ENCODE data around the gene NDUFB8.

Gene NDUFB8

GRCh38 chr10:100515612-100516011, 14.1 kb downstream of the NDUFB8 start:
- Histone ChIP-seq H3K4me1 (ENCODE audit: control insufficient read depth, low read length) (no peaks in the 10 kb centered on the region), H3K79me2 (ENCODE audit: control insufficient read depth, low read length) (no peaks in the 10 kb centered on the region), H3K4me2 (ENCODE audit: low read length) (no peak overlapping the region), H3K27me3 (ENCODE audit: control insufficient read depth, low read length) (no peaks in the 10 kb centered on the region), H4K20me1 (ENCODE audit: control insufficient read depth, insufficient read depth, low read depth, low read length) (no peaks in the 10 kb centered on the region), H3K36me3 (ENCODE audit: control insufficient read depth, low read length) (peaks cover 10% of the 10 kb centered on the region), H3K9me2 (replicated peaks; ENCODE audit: control insufficient read depth, low read length) (no peaks in the 10 kb centered on the region), H3K27ac (ENCODE audit: low read depth, low read length) (no peak overlapping the region), H3K4me3 (ENCODE audit: low read length) (no peak overlapping the region), H3F3A (ENCODE audit: control insufficient read depth, insufficient read depth) (no peaks in the 10 kb centered on the region), H3K9me3 (ENCODE audit: control insufficient read depth, insufficient read depth, low read length) (no peaks in the 10 kb centered on the region)
- TF ChIP-seq EZH2phosphoT487 (IDR thresholded peaks at IDR 0.05; ENCODE audit: borderline replicate concordance, low read length) = no peak
- no peak for TF ChIP-seq CTCF (IDR thresholded peaks at IDR 0.05; ENCODE audit: low read depth, low read length, poor library complexity, severe bottlenecking)

DNA sequence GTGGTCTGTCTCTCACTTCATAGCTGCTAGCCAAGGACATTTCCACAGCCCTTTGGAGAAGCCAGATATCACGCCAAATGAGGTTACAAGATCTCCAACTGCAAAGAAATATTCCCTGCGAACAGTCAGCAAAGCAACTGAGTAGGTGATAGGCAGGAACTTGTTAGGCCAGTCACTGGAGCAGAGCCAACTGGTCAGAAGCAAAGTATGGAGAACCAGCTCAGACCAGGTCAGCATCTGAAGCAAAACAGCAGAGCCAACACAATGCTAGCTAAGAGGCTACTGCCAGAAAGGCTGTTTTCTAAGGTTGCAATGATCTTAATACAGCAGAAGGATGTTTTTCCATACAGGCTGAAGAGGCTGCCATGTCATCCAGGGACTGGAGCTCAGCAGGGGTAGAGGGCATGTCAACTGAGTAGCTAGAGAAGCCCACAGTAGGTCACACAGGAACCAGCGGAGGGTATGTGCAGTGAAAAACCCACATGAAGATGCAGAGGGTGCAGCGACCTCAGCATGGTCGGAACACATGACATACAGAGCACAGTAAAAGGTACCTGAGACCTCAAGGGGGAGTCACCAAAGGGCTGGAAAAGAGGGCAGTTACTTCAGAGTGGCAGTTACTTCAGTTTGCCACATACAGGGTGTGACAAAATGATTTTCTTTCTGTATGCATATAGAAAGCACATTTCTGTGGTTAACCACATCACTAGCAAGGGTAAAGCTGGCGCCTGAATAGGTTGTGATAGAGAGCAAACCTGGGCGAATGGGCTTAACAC, 18.9 kb downstream of the NDUFB8 start:
- no peaks in the 10 kb centered on the region for H3F3A ChIP-seq (ENCODE audit: control insufficient read depth, insufficient read depth)
- H3K36me3 ChIP-seq (ENCODE audit: control insufficient read depth, low read length) = peaks cover 26% of the 10 kb centered on the region; the same call in 1 of the 2 replicates
- no peak overlapping the region for H3K27ac ChIP-seq (ENCODE audit: low read depth, low read length)
- H3K79me2 ChIP-seq (ENCODE audit: control insufficient read depth, low read length) = no peaks in the 10 kb centered on the region
- no peaks in the 10 kb centered on the region for H3K27me3 ChIP-seq (ENCODE audit: control insufficient read depth, low read length)
- no peaks in the 10 kb centered on the region for H3K9me3 ChIP-seq (ENCODE audit: control insufficient read depth, insufficient read depth, low read length)
- no peak for TF ChIP-seq EZH2phosphoT487 (IDR thresholded peaks at IDR 0.05; ENCODE audit: borderline replicate concordance, low read length)
- no peaks in the 10 kb centered on the region for H3K9me2 ChIP-seq (replicated peaks; ENCODE audit: control insufficient read depth, low read length)
- no peak overlapping the region for H3K4me3 ChIP-seq (ENCODE audit: low read length)
- no peak overlapping the region for H3K4me2 ChIP-seq (ENCODE audit: low read length)
- H3K4me1 ChIP-seq (ENCODE audit: control insufficient read depth, low read length) = no peaks in the 10 kb centered on the region
- no peaks in the 10 kb centered on the region for H4K20me1 ChIP-seq (ENCODE audit: control insufficient read depth, insufficient read depth, low read depth, low read length)

DNA sequence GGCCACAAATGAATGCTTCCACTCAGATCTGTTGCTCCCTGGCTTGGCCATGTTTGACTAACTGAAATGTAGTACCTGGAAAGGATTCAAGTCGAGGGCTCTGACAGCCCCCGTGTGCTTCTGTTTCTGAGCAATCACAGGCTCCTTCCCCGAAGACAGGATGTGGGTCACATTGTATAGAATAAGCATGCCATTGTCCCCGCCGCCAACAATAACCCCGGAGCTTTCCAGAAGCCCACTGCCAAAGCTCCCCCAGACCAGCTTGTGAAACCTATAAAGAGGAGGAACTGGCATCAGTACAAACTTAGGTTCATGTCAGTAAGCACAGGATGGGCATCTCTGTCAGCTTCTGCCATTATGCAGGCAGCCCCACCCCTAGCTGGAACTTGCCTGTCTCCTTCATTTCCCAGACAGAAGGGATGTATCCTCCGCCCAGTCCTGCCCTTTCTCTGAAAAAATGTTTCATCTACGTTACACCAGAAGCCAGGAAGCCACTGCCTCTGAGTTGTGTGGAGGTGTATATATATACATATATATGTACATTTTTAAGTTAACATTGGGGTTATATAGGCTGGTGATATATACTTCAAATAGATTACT, 20.3 kb downstream of the NDUFB8 start:
- Histone ChIP-seq H3K4me1 (ENCODE audit: control insufficient read depth, low read length) (no peaks in the 10 kb centered on the region), H3K36me3 (ENCODE audit: control insufficient read depth, low read length) (peaks cover 27% of the 10 kb centered on the region; the same call in 1 of the 2 replicates), H3K4me3 (ENCODE audit: low read length) (no peak overlapping the region), H3K27ac (ENCODE audit: low read depth, low read length) (no peak overlapping the region), H3K4me2 (ENCODE audit: low read length) (no peak overlapping the region), H4K20me1 (ENCODE audit: control insufficient read depth, insufficient read depth, low read depth, low read length) (no peaks in the 10 kb centered on the region), H3K9me3 (ENCODE audit: control insufficient read depth, insufficient read depth, low read length) (no peaks in the 10 kb centered on the region), H3K27me3 (ENCODE audit: control insufficient read depth, low read length) (no peaks in the 10 kb centered on the region), H3K79me2 (ENCODE audit: control insufficient read depth, low read length) (no peaks in the 10 kb centered on the region), H3K9me2 (replicated peaks; ENCODE audit: control insufficient read depth, low read length) (no peaks in the 10 kb centered on the region), H3F3A (ENCODE audit: control insufficient read depth, insufficient read depth) (no peaks in the 10 kb centered on the region)
- no peak for TF ChIP-seq EZH2phosphoT487 (IDR thresholded peaks at IDR 0.05; ENCODE audit: borderline replicate concordance, low read length)

DNA sequence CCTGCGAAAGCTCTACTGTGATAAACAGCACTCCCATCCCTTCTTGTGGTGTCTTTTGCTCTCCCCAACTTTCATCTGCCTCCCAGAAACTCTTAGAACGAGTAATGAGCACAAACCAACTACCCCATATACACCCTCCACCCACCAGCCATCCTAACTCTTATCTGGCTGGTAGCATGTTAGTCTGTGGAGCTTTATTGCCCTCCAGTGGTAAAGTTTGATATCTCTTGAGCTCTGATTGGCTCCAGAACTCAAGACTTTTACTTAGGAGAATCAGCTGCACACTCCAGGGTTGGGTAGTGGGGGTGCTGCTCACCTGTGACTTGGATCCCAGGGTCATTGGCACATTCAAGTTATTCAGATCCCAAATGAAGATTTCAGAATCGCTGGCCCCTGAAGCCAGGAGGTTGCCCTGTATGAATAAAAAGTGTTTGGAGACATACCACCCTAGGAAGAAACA, 20.9 kb downstream of the NDUFB8 start:
- TF ChIP-seq CTCF (IDR thresholded peaks at IDR 0.05; ENCODE audit: low read depth, low read length, poor library complexity, severe bottlenecking) = peak; percentile 75
- no peak for TF ChIP-seq EZH2phosphoT487 (IDR thresholded peaks at IDR 0.05; ENCODE audit: borderline replicate concordance, low read length)
- Histone ChIP-seq H3K4me3 (ENCODE audit: low read length) (no peak overlapping the region), H3K9me2 (replicated peaks; ENCODE audit: control insufficient read depth, low read length) (no peaks in the 10 kb centered on the region), H3K79me2 (ENCODE audit: control insufficient read depth, low read length) (no peaks in the 10 kb centered on the region), H3K27ac (ENCODE audit: low read depth, low read length) (no peak overlapping the region), H3F3A (ENCODE audit: control insufficient read depth, insufficient read depth) (no peaks in the 10 kb centered on the region), H3K4me2 (ENCODE audit: low read length) (no peak overlapping the region), H4K20me1 (ENCODE audit: control insufficient read depth, insufficient read depth, low read depth, low read length) (no peaks in the 10 kb centered on the region), H3K4me1 (ENCODE audit: control insufficient read depth, low read length) (no peaks in the 10 kb centered on the region), H3K27me3 (ENCODE audit: control insufficient read depth, low read length) (no peaks in the 10 kb centered on the region), H3K9me3 (ENCODE audit: control insufficient read depth, insufficient read depth, low read length) (no peaks in the 10 kb centered on the region), H3K36me3 (ENCODE audit: control insufficient read depth, low read length) (peaks cover 27% of the 10 kb centered on the region; the same call in 1 of the 2 replicates)

Data from DOHH2 (cell line).